ENCODE results near the gene INHBC.

Gene INHBC

DNA sequence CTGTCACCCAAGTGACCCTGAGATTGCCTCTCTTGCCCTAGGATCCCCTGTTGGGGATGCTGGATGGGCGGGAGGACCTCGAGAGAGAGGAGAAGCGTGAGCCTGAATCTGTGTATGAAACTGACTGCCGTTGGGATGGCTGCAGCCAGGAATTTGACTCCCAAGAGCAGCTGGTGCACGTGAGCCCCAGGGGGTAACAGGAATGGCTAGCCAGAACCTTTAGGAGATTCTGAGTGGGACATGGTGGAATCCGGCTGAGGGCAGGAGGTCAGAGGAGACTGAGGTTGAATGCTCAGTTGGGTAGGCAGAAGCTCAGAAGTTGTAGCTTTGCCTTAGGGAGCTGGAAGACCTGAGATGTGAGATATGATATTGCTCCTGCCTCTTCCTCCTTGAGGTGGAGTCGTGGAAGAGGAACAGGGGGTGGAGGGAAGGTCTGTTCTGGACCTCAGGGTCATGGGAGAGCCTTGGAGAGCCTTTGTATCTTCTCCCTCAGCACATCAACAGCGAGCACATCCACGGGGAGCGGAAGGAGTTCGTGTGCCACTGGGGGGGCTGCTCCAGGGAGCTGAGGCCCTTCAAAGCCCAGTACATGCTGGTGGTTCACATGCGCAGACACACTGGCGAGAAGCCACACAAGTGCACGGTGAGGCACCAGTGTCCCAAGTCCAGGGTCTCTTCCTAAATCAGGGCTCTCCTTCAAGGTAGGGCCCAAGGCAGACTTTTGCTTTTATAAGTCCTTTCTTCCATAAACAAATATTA is 31.3 kb downstream of the INHBC start:
- intact Hi-C loops (cut with DNase I) = no loop called here
- no peak for DNase-seq

DNA sequence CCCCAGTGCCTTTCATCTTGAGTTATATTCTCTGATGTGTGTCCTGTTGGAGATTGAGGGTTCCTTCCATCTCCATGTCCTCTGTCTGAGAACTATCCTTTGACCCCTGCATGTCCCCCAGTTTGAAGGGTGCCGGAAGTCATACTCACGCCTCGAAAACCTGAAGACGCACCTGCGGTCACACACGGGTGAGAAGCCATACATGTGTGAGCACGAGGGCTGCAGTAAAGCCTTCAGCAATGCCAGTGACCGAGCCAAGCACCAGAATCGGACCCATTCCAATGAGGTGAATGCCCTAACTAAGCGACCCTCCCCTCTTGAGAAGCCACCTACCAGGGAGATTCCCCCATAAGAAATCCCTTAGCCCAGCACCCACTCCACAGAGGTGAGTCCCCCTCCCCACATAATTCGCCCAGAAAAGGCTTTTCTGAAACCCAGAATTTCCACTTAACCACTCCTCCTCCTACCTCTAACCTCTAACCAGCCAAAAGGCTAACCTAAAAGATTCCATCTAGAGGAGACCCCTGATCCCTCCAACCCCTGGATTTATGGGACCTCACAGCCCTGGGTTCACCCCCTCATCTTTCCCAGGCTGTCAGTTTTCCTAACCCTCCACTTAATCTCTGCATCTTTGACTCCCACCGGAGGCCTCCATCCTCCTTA is 32.8 kb downstream of the INHBC start:
- no peak for DNase-seq

DNA sequence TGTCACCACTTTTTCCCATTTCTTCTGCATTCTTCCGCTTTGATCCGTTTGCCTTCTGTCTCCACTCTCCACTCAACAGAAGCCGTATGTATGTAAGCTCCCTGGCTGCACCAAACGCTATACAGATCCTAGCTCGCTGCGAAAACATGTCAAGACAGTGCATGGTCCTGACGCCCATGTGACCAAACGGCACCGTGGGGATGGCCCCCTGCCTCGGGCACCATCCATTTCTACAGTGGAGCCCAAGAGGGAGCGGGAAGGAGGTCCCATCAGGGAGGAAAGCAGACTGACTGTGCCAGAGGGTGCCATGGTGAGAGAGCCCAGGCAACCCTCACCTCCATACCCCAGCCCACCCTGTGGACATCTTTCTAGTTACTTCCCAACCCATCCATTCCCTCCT is 33.3 kb downstream of the INHBC start:
- intact Hi-C loops (cut with DNase I) = no loop called here
- DNase-seq = no peak

More for the DNA sequence above, 32.8 kb downstream of the INHBC start:
- intact Hi-C loops (cut with DNase I) = no loop called here

DNA sequence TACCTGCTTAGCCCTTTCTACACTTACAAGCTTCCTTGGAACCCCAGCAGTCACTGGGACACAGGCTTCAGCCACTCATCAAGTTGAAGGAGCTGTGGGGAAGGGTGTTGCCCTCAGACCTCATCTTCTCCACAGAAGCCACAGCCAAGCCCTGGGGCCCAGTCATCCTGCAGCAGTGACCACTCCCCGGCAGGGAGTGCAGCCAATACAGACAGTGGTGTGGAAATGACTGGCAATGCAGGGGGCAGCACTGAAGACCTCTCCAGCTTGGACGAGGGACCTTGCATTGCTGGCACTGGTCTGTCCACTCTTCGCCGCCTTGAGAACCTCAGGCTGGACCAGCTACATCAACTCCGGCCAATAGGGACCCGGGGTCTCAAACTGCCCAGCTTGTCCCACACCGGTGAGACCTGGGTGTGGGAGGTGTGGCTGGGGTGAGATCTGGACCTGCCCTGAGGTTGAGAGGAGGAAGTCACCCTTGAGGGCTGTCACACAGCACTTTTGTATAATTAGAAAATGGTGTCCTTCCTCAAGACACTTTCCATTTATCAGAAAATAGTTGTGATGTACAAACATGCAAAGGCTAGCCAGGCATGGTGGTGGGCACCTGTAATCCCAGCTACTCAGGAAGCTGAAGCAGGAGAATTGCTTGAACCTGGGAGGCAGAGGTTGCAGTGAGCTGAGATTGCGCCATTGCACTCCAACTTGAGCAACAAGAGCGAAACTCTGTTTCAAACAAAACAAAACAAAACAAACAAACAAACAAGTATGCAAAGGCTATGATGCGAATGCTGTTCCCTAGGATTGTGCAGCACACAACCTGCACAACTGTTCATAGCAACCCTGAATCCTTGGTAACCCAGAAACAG is 34.9 kb downstream of the INHBC start:
- intact Hi-C loops (cut with DNase I) = no loop called here
- DNase-seq = peak in 1 of 10 donors; percentile 66

DNA sequence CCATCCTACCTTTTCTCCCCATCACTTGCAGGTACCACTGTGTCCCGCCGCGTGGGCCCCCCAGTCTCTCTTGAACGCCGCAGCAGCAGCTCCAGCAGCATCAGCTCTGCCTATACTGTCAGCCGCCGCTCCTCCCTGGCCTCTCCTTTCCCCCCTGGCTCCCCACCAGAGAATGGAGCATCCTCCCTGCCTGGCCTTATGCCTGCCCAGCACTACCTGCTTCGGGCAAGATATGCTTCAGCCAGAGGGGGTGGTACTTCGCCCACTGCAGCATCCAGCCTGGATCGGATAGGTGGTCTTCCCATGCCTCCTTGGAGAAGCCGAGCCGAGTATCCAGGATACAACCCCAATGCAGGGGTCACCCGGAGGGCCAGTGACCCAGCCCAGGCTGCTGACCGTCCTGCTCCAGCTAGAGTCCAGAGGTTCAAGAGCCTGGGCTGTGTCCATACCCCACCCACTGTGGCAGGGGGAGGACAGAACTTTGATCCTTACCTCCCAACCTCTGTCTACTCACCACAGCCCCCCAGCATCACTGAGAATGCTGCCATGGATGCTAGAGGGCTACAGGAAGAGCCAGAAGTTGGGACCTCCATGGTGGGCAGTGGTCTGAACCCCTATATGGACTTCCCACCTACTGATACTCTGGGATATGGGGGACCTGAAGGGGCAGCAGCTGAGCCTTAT is 35.8 kb downstream of the INHBC start:
- DNase-seq = peak in 2 of 10 donors; percentile 52 to 78
- intact Hi-C loops (cut with DNase I) = no loop called here

DNA sequence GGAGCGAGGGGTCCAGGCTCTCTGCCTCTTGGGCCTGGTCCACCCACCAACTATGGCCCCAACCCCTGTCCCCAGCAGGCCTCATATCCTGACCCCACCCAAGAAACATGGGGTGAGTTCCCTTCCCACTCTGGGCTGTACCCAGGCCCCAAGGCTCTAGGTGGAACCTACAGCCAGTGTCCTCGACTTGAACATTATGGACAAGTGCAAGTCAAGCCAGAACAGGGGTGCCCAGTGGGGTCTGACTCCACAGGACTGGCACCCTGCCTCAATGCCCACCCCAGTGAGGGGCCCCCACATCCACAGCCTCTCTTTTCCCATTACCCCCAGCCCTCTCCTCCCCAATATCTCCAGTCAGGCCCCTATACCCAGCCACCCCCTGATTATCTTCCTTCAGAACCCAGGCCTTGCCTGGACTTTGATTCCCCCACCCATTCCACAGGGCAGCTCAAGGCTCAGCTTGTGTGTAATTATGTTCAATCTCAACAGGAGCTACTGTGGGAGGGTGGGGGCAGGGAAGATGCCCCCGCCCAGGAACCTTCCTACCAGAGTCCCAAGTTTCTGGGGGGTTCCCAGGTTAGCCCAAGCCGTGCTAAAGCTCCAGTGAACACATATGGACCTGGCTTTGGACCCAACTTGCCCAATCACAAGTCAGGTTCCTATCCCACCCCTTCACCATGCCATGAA is 36.5 kb downstream of the INHBC start:
- intact Hi-C loops (cut with DNase I) = no loop called here
- peak in 2 of 10 donors; percentile 19 to 24 for DNase-seq

DNA sequence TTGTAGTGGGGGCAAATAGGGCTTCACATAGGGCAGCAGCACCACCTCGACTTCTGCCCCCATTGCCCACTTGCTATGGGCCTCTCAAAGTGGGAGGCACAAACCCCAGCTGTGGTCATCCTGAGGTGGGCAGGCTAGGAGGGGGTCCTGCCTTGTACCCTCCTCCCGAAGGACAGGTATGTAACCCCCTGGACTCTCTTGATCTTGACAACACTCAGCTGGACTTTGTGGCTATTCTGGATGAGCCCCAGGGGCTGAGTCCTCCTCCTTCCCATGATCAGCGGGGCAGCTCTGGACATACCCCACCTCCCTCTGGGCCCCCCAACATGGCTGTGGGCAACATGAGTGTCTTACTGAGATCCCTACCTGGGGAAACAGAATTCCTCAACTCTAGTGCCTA is 37.1 kb downstream of the INHBC start:
- peak in 2 of 10 donors; percentile 41 to 42 for DNase-seq
- intact Hi-C loops (cut with DNase I) = no loop called here

DNA sequence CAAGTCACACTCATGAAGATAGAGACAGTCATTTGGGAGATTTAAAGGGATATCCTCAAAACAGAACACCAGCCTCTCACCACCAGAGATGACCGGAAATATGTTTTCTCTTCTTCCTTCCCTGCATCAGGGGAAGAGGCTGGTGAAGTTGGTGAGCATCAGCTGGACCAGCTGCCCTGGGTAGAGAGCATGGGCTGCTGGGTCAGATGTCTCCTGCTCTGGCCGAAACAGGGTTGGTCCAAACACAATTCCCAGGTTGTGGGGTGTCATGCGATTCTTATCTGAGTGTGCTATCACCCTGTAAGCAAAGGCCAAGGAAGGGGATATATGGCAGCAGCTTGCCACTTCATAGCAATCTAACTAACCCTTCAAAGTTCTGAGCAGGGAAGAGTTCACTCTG is 37.8 kb downstream of the INHBC start:
- intact Hi-C loops (cut with DNase I) = no loop called here
- DNase-seq = peak in 1 of 10 donors; percentile 17

DNA sequence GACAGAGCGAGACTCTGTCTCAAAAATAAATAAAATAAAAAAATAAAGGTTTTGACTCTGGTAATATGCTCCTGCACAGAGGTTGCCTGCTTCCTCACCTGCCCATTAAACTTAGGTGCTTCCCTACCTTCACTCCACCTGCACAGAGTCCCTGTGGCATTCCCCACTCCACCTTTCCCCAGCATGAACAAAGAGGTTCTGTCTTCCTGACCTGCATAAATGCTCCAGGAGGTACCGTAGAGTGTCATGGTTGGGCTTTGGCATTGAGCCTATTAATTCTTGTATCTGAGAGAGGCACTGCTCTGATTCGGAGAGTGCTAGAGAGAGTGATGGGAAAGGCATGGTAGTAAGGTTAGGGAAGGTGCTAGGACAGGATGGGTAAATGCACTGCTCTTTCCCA is 38.8 kb downstream of the INHBC start:
- peak in 1 of 10 donors; percentile 11 for DNase-seq
- intact Hi-C loops (cut with DNase I) = no loop called here

DNA sequence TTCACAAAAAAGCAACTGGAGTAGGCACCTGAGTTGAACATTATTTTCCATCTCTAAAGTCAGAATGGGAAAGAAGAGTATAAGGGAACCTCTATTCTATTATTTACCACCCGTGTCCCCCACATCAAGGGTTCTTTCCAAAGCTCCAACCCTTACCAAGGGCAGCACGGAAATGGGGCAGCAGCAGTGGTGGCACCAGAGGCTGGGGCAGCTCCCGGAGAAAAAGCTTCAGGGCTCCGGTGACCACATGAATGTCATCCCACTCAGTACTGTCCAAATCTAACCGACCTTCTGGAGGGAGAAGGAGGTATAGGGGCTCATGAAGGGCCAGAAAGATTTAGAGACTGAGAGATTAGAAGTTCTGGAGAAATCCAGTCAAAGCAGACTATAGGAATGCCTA is 39.3 kb downstream of the INHBC start:
- peak in 2 of 10 donors; percentile 8 to 59 for DNase-seq
- intact Hi-C loops (cut with DNase I) = no loop called here

DNA sequence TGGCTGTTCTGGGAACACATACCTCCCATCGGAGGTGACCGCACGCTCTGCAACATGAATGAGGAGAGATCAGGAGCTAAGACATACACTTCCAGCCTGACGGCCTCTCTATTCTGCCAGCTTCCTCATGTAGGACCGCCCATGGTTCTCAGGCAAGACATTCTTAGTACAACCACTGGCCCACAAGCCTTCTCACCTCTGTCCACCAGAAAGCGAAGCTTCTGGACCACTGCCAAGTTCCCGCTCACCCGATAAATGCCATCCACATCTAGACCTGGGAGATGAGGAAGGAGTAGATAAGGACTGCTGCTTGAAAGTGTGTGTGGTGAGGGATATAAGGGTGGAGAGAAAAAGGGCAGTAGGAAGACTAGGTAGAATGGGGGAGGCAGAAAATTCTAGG is 39.8 kb downstream of the INHBC start:
- intact Hi-C loops (cut with DNase I) = no loop called here
- peak in 2 of 10 donors; percentile 55 to 60 for DNase-seq

DNA sequence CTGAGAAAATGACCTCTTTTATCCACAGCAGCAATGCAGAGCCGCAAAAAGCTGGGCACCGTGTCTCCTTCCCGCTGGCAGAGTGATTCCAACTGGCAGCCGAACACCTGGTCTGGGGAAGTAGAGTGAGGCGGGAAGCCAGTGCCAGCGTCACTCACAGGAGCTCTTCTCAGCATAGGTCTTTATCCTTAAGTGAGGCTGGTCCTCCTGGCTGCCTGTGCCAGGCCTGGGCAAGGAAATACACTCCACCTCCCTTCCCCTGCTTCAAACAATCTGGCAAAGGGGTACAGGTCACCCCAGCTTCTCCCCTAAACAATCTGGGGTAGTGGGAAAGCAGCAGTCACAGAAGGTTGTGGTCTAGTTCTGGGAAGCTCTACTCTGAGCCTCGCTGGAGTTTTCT is 40.3 kb downstream of the INHBC start:
- peak in 2 of 10 donors; percentile 53 to 66 for DNase-seq
- intact Hi-C loops (cut with DNase I) = no loop called here

DNA sequence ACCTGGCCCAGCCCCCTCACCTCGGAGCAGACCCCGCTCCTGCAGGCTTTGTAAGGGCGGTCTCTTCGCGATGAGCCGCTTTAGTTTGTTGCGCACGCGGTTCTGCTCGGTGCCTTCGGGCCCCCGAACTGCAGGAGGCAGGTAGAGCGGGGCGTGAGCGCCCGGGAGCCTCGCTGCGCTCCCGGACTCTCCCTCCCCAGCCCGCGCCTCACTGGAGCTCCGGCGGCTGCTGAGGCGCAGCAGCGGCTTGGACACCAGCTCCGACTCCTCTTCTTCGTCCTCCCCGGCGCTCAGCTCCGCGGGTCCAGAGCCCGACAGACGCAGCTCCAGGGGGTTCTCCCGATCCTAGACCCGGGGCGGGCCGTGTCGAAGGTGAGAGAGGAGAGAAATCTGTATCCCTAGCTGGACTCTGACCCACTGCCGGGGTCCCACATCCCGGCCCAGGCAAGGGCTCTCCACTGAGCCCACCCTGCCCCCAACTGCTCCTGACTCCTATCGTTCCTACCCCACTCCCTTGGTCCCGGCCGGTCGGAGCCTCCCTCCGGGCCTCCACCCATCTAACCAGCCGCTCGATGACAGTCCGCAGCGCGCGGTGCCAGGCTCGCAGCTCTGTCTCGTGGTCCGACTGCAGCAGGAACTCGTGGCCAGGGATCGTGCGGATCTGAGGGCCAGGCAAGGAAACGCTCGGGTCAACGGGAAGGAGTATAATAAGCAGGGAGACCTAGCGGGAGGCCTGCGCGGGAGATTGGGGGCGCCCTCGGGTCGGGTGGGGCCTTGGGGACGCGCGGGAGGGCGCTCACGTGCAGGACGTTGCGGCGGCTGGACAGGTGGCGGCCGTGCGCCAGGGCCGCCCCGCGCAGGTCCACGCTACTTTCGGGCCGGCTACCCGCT is 40.9 kb downstream of the INHBC start:
- peak in 3 of 10 donors; percentile 34 to 89 (median 77) for DNase-seq
- intact Hi-C loops (cut with DNase I) = no loop called here

DNA sequence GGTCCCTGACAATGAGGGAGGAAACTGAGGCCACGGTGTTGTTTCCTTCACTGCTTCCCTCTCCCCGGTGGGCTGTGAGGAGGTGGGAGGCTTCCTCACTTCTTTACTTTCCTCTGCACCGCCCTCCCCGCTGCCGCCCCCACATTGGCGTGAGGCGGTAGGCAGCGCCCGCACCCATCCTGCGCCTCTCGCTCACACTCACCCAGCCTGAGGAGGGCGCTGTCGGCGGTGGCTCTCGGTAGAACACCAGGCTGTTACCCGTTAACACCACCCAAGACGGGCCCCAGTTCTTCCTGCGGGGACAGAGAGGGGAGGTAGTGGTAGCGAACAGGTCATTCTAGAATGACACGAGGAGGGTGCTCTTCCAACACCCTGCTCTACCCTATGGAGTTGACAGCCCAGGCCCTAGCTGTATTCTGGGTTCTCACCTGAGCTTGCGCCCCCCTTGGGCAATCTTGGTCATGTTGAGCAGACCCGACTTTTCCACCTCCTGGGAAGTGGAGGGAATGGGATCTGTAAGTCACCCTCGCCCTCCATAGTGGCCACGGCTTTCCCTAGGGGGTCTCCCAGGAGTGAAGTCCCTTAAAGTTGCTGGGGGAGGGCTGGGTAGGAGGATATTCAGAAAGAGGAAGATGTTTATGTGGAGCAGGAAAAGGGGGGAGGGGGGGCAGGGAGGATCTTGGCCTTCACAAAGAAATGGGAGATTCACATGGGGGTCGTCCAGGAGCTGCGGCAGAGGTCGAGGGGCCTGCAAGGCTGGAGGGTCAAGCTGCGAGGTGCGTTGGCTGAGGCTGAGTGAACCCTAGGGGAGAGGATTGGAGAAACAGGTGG is 41.8 kb downstream of the INHBC start:
- intact Hi-C loops (cut with DNase I) = no loop called here
- peak in 2 of 10 donors; percentile 65 to 80 for DNase-seq

DNA sequence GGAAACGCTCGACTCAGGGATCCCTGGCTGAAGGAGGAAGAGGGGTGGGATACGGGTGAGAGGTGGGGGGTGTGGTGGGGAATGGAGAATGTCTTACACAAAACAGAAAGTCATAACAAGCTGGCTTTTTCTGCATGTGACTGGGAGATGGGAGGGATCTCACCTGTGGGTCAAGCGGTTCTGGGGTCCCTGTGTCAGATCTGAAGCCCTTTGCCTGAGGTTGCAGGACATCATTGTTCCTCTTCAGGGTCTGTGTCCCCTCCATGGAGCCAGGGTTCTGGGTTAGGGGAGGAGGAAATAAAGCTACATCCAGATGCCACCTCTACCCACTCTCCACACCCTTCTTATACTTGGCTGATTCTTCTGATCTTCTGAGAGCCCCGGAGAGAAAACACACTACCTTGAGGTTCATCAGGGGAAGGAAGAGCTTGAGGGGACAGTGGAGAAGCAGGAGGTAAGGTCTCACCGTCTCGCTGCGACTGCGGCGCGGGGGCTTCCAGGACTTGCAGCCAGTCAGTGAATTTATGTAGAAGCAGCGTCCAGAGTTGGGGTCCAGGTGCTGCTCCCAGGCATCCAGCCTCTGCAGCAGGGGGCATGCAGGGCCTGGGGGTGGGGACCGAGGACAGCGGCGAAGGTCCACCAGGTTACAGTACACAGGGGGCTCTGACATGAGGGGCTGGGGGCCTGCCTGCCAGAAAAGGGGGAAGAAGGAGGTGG is 42.6 kb downstream of the INHBC start:
- intact Hi-C loops (cut with DNase I) = no loop called here

DNA sequence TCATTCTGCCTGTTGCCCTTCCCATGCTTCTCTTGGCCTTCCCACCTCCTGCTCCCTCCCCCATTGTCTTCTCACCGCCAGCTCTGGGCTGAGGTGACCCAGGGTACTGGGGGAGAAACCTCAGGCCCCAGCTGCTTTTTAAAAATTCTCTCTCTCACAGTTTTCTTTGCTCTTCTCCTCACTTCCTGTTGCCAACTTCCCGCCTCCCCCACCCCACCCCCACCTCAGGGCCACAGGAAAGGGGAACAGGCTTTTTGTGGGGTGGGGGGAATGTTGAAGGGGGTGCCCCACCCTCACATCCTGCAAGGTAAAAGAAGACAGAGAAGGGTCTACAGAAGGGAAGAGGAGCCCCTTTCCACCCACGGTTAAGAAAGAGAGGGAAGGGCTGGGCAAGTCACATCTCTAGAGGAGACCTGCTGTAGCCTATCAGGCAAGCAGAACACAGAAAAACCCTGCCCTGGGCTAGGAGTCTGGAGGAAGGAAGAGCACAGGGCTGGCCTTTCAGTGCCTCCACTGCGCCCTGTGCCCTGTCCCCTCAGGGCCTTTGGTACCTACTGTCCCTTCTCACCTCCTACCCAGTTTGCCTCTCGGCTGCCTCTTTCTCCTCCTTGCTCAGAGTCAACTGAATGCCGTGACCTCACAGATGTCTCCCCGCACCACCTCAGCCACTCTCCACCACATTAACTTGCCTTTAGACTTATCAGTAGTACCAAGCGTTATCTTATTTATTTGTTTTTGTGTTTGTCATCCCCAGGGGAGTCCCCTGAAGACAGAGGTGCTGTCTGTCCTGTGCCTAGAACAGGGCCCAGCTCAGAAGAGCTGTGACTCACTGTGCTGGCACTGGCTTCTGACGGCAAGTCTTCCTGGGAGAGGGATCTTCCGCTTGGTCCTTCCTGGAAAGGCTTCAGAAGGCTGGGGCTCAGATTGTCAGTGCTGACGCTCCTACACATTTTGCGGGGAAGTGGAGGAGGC is 43.4 kb downstream of the INHBC start:
- DNase-seq = peak in 2 of 10 donors; percentile 72 to 91
- intact Hi-C loops (cut with DNase I) = no loop called here

More for the DNA sequence above, 42.6 kb downstream of the INHBC start:
- peak in 2 of 10 donors; percentile 53 to 75 for DNase-seq

Data from posterior cingulate gyrus (tissue), 11 donors.